GM12873 (cell line): ENCODE data around the gene NBPF1.
A peak's percentile ranks its signal among the peaks of the same experiment; 100 is the strongest.

ENCODE experiments used
- TF ChIP-seq, protein P1 (sequence below): IDR thresholded peaks from 2 replicates; pipeline ENCODE4 v1.5.1; 2012; ENCODE audit warnings: low read depth, mild to moderate bottlenecking, moderate library complexity, low read length, control low read depth; ENCODE audit not compliant: insufficient read depth; ENCODE audit errors: missing control alignments

Gene NBPF1

DNA sequence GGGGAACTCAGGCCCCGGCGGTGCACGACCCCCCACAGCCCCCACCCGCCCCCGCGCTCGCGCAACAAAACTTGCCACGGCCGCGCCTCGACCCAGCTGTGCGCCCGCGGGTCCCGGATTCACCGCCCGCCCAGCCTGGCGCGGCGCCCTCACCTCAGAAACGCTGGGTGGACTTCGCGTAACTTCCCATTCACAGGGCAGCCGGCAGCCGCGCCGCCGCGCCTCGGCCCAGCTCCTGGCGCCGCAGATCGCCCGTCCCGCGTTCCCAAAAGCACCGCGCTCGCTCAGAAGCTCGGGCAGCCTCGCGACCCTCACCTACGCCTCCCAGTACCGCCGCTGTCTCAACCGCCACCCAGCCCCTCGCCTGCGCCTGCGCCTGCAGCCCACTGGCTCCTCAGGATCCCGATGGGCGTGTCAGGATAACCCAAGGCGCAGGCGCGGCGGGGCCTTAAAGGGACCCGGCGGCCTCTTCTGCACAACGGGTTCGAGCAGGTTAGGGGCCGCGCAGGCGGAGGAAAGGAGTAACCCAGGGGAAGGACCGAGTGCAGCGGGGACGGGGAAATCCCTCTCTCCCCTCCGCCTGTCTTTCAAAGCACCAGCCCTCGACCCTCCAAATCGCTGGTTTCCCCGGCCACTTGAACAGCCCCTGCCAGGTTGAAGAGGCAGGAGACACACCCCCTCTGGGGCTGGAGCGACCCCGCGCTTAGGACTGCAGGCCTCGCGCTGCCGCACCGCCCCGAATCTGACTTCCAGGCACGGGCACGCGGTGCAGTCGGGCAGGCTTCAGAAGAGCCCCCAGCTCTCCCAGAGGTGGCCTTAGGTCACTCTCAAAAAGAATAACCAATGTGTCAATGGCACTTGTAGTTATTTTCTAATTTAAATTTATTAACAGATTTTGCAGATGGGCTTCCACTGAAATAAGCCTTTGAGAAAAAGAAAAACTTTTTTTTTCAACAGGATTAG lies at the start of gene NBPF1:
TSS of gene NBPF1 (minus strand) at position 380 of the 963 bp plus-strand sequence.
- TF ChIP-seq, protein P1, sequence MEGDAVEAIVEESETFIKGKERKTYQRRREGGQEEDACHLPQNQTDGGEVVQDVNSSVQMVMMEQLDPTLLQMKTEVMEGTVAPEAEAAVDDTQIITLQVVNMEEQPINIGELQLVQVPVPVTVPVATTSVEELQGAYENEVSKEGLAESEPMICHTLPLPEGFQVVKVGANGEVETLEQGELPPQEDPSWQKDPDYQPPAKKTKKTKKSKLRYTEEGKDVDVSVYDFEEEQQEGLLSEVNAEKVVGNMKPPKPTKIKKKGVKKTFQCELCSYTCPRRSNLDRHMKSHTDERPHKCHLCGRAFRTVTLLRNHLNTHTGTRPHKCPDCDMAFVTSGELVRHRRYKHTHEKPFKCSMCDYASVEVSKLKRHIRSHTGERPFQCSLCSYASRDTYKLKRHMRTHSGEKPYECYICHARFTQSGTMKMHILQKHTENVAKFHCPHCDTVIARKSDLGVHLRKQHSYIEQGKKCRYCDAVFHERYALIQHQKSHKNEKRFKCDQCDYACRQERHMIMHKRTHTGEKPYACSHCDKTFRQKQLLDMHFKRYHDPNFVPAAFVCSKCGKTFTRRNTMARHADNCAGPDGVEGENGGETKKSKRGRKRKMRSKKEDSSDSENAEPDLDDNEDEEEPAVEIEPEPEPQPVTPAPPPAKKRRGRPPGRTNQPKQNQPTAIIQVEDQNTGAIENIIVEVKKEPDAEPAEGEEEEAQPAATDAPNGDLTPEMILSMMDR = no peak

DNA sequence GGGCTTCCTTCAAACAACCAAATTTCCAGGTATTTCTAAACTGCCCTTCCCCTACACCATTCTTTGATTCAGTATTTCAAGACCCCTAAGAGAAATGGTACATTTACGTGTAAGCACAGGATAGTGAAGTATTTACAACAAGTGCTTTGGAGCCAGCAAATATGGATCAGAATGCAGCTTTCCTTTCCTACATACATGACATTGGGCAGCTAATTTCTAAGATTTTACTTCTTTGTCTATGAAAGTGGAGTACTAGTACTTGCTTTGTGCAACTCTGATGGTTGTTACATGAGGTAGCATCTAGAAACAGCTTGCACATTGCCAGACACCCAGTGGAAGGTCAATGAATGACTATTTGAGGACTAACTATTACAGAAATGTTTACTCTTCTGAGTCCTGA lies 38.2 kb upstream of the NBPF1 start:
- TF ChIP-seq, protein P1 = peak; percentile 24

DNA sequence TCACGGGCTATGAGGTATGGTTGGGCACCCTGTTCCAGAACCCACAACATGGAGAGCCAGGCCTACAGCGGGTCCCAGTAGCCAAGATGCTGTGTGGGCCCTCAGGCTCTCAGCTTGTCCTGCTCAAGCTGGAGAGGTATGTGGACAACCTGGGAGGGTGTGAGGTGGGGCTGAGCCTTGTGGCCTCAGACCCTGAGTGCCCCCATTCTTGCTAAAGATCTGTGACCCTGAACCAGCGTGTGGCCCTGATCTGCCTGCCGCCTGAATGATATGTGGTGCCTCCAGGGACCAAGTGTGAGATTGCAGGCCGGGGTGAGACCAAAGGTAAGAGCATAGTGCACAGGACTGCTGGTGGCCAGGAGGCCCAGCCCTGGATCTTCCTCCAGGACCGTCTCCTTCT lies 36.0 kb upstream of the NBPF1 start:
- TF ChIP-seq, protein P1 = peak; percentile 5

DNA sequence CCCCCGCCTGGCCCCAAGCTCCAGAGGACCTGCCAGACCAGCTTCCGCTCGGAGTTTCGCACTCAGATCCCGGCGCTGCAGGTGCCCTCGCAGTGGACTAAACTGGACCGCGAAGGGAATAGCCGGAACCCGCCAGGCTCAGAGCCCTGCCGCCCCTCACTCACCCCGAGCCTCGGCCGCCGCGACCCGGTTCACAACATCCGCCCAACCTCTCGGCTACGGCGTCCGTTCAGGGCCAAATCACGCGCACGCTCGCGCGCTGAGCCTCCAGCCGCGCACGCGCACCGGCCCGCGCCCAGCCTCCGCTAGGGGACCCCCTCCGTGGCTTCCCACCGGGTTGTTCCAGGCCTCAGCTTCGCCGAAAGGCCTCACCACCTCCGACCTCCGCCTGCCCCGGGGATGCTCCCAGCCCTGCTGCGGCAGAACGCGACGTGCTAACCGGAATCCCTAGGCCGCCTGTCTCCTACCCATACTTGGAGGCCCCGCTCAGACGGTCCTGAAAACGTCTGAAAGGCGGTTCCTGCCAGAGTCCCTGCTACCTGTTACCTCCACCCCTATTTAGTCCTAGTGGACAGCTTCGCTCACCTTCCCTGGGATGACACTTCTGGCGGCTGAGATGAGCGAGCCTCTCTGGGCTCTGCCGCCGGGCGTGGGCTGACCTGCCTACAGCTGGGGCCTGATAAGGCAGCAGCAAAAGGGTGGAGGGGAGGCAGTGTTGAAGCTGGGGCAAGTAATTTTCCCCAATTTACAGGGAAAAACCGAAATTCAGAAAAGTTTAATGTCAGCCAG lies 31.3 kb upstream of the NBPF1 start:
- TF ChIP-seq, protein P1 = peak; percentile 78

DNA sequence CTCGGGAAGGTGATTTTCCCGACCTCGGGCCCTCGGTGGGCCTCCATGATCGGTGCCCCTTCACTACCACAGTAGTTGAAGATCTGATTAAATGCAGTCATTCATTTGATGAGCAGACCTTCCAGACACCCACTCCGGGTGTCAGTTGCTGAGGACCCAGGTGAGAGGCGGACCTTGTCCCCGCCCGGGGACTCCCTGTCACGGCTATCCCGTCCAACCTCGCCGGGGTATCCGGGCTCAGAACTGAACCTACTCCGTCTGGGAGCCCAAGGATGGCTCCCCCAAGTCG lies 30.8 kb upstream of the NBPF1 start:
- TF ChIP-seq, protein P1 = no peak

DNA sequence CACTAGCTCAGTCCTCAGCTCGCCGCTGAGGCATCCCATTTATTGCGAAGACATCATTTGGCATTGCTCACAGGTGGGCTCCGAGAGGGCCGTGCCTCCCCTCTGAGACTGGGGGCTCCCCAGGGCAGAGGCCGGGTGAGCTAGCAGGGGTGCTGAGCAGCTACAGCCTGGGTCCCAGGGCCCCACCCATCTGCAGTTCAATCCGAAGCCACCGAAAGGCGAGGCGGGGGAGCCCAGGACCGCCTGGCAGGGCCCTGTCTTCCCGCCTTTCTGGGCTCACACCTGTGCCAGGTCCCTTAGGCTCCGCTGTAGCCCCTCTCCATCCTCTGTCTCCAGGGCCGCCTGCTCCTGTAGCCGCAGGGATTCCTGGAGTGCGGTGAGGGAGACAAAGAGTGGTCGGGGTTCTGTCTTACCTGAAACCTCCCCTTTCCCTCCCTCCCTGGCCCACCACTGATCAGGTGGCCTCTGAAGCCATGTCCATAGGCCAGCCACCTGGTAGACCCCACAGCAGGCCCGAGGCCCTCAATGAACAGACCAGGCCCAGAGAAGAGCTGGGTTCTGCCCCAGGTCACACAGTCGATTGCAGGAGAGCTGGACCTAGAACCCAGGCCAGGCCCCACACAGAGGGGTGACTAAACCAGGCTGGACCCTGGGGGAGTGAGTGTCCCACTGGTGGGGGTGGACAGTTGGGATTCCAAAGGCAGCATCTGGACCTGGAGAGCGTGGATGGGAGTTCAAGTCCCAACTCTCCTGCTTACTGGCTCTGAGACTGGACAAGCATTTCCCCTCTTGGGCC lies 18.1 kb upstream of the NBPF1 start:
- TF ChIP-seq, protein P1 = no peak
